ENCODE measurements around the gene CFAP65.

The CFAP65 gene

GRCh38 chr2:219060821-219061791 lies 19.8 kb upstream of the CFAP65 start, which contains the start of gene IHH:
TSS of gene IHH (minus strand) at chr2:219060921. CDS start at chr2:219060467, 454 bp downstream.
- peak in 1 of 2 donors; percentile 13 for DNase-seq

GRCh38 chr2:219059725-219060682 lies 18.7 kb upstream of the CFAP65 start:
- H2BK5ac ChIP-seq (ENCODE audit: low read depth, low read length, poor library complexity), result no peak overlapping the region

More at GRCh38 chr2:219060821-219061791, 19.8 kb upstream of the CFAP65 start, which contains the start of gene IHH:
- no peak within 1 kb of the TSS for H3K18ac ChIP-seq (ENCODE audit: low read length)
- no peak within 1 kb of the TSS for H3K27ac ChIP-seq (ENCODE audit: low read depth, low read length)
- H4K91ac ChIP-seq (ENCODE audit: low read depth, low read length), result no peak within 1 kb of the TSS
- H2BK12ac ChIP-seq (ENCODE audit: low read length), result no peak within 1 kb of the TSS
- no peak within 1 kb of the TSS for H2BK120ac ChIP-seq (ENCODE audit: insufficient read depth, low read length, poor library complexity)
- H2AK5ac ChIP-seq (ENCODE audit: low read length), result no peak within 1 kb of the TSS
- no peak within 1 kb of the TSS for H2AFZ ChIP-seq (ENCODE audit: insufficient read depth, low read length, poor library complexity)
- no peak within 1 kb of the TSS for H3K4ac ChIP-seq (ENCODE audit: low read depth, low read length)
- H2BK5ac ChIP-seq (ENCODE audit: low read depth, low read length, poor library complexity), result no peak within 1 kb of the TSS
- no peak within 1 kb of the TSS for H3K23ac ChIP-seq (ENCODE audit: low read length)
- H3K79me1 ChIP-seq (ENCODE audit: low read length), result no peaks in the 10 kb centered on the region
- peak within 1 kb of the TSS; percentile 45 for H3K4me2 ChIP-seq (ENCODE audit: low read length)
- H4K8ac ChIP-seq (ENCODE audit: low read depth, low read length), result no peak within 1 kb of the TSS
- no peaks in the 10 kb centered on the region for H3K79me2 ChIP-seq (ENCODE audit: control insufficient read depth, insufficient read depth, low read length, poor library complexity)
- H3K9me3 ChIP-seq (ENCODE audit: insufficient read depth, low read depth, low read length), result peaks cover 5% of the 10 kb centered on the region
- no peak within 1 kb of the TSS for H3K9ac ChIP-seq (ENCODE audit: low read length)
- H4K12ac ChIP-seq (ENCODE audit: low read depth, low read length), result no peak within 1 kb of the TSS
- H3K4me1 ChIP-seq (ENCODE audit: control insufficient read depth in 1 of 2, insufficient read depth in 2 of 2, low read length in 2 of 2), result peaks cover 0 to 2% of the 10 kb centered on the region in 2 experiments
- no CpG with 5 or more reads among the region's 76 CpGs for WGBS (ENCODE audit: extremely low coverage, insufficient coverage, insufficient read length)
- H3K27me3 ChIP-seq (ENCODE audit: insufficient read depth, low read length), result peaks cover 68% of the 10 kb centered on the region
- no peak within 1 kb of the TSS for H3K4me3 ChIP-seq (ENCODE audit: low read depth, low read length)
- H3K14ac ChIP-seq (ENCODE audit: low read length), result no peak within 1 kb of the TSS
- no peaks in the 10 kb centered on the region for H3K36me3 ChIP-seq (ENCODE audit: control insufficient read depth in 1 of 2, insufficient read depth in 2 of 2, low read length in 2 of 2)

GRCh38 chr2:219059375-219059724 lies 18.0 kb upstream of the CFAP65 start:
- H2BK5ac ChIP-seq (ENCODE audit: low read depth, low read length, poor library complexity), result no peak overlapping the region
- peaks cover 0 to 2% of the 10 kb centered on the region in 2 experiments for H3K4me1 ChIP-seq (ENCODE audit: control insufficient read depth in 1 of 2, insufficient read depth in 2 of 2, low read length in 2 of 2)
- no peak overlapping the region for H2BK120ac ChIP-seq (ENCODE audit: insufficient read depth, low read length, poor library complexity)
- H4K91ac ChIP-seq (ENCODE audit: low read depth, low read length), result no peak overlapping the region
- no peaks in the 10 kb centered on the region for H3K36me3 ChIP-seq (ENCODE audit: control insufficient read depth in 1 of 2, insufficient read depth in 2 of 2, low read length in 2 of 2)
- DNase-seq, result no peak
- H3K79me1 ChIP-seq (ENCODE audit: low read length), result no peaks in the 10 kb centered on the region
- H3K14ac ChIP-seq (ENCODE audit: low read length), result no peak overlapping the region
- H3K79me2 ChIP-seq (ENCODE audit: control insufficient read depth, insufficient read depth, low read length, poor library complexity), result no peaks in the 10 kb centered on the region
- H2AK5ac ChIP-seq (ENCODE audit: low read length), result no peak overlapping the region
- H3K23ac ChIP-seq (ENCODE audit: low read length), result no peak overlapping the region
- no peak overlapping the region for H3K18ac ChIP-seq (ENCODE audit: low read length)
- H2BK12ac ChIP-seq (ENCODE audit: low read length), result no peak overlapping the region
- no peak overlapping the region for H4K8ac ChIP-seq (ENCODE audit: low read depth, low read length)
- H3K4me3 ChIP-seq (ENCODE audit: low read depth, low read length), result no peak overlapping the region
- no peak overlapping the region for H3K27ac ChIP-seq (ENCODE audit: low read depth, low read length)
- H2AFZ ChIP-seq (ENCODE audit: insufficient read depth, low read length, poor library complexity), result no peak overlapping the region
- H3K4ac ChIP-seq (ENCODE audit: low read depth, low read length), result no peak overlapping the region
- no peak overlapping the region for H3K9ac ChIP-seq (ENCODE audit: low read length)
- H3K9me3 ChIP-seq (ENCODE audit: insufficient read depth, low read depth, low read length), result peaks cover 8% of the 10 kb centered on the region
- H3K4me2 ChIP-seq (ENCODE audit: low read length), result no peak overlapping the region
- H4K12ac ChIP-seq (ENCODE audit: low read depth, low read length), result no peak overlapping the region
- peaks cover 75% of the 10 kb centered on the region for H3K27me3 ChIP-seq (ENCODE audit: insufficient read depth, low read length)
- WGBS (ENCODE audit: extremely low coverage, insufficient coverage, insufficient read length), result no CpG with 5 or more reads among the region's 17 CpGs

More at GRCh38 chr2:219059725-219060682, 18.7 kb upstream of the CFAP65 start:
- Histone ChIP-seq H4K91ac (ENCODE audit: low read depth, low read length) (no peak overlapping the region), H2AK5ac (ENCODE audit: low read length) (no peak overlapping the region), H3K4me1 (ENCODE audit: control insufficient read depth in 1 of 2, insufficient read depth in 2 of 2, low read length in 2 of 2) (peaks cover 0 to 2% of the 10 kb centered on the region in 2 experiments), H2AFZ (ENCODE audit: insufficient read depth, low read length, poor library complexity) (no peak overlapping the region), H3K9ac (ENCODE audit: low read length) (no peak overlapping the region), H3K79me2 (ENCODE audit: control insufficient read depth, insufficient read depth, low read length, poor library complexity) (no peaks in the 10 kb centered on the region), H3K4me3 (ENCODE audit: low read depth, low read length) (no peak overlapping the region), H3K27ac (ENCODE audit: low read depth, low read length) (no peak overlapping the region), H3K18ac (ENCODE audit: low read length) (no peak overlapping the region), H3K23ac (ENCODE audit: low read length) (no peak overlapping the region), H3K36me3 (ENCODE audit: control insufficient read depth in 1 of 2, insufficient read depth in 2 of 2, low read length in 2 of 2) (no peaks in the 10 kb centered on the region), H2BK120ac (ENCODE audit: insufficient read depth, low read length, poor library complexity) (no peak overlapping the region), H3K27me3 (ENCODE audit: insufficient read depth, low read length) (peaks cover 75% of the 10 kb centered on the region), H4K8ac (ENCODE audit: low read depth, low read length) (no peak overlapping the region), H4K12ac (ENCODE audit: low read depth, low read length) (no peak overlapping the region), H3K4ac (ENCODE audit: low read depth, low read length) (no peak overlapping the region), H2BK12ac (ENCODE audit: low read length) (no peak overlapping the region), H3K14ac (ENCODE audit: low read length) (no peak overlapping the region), H3K79me1 (ENCODE audit: low read length) (no peaks in the 10 kb centered on the region), H3K4me2 (ENCODE audit: low read length) (no peak overlapping the region), H3K9me3 (ENCODE audit: insufficient read depth, low read depth, low read length) (peaks cover 5% of the 10 kb centered on the region)
- no CpG with 5 or more reads among the region's 81 CpGs for WGBS (ENCODE audit: extremely low coverage, insufficient coverage, insufficient read length)
- no peak for DNase-seq

Measured in trophoblast cell (in vitro differentiated cells and primary cell).